Cardiac muscle cell (in vitro differentiated cells and primary cell): ENCODE measurements around the gene GDPD5. TPM values are rescaled to one million over a fixed set of nuclear protein-coding genes. Genes with fewer than 3 reads are reported as not detected.

Experiments used
- DNase-seq, 2 donors: peaks; one replicate each; pipeline versions ENCODE4 v3.0.0 to v3.0.0-alpha.2; 2010 to 2017; ENCODE audit warnings: low read depth in 1 of 2, low spot score in 1 of 2
- H3K27ac ChIP-seq: fragments of 200-600 bp; sonication (generic); 2 replicates; pipeline ENCODE4 v1.5.1; 2016
- H3K27me3 ChIP-seq: fragments of 200-600 bp; sonication (generic); 2 replicates; pipeline ENCODE4 v1.6.0; 2016; ENCODE audit warnings: control low read depth
- H3K36me3 ChIP-seq: fragments of 200-600 bp; sonication (generic); 2 replicates; pipeline ENCODE4 v1.5.1; 2016; ENCODE audit warnings: control low read depth
- H3K4me1 ChIP-seq: fragments of 200-600 bp; sonication (generic); 2 replicates; pipeline ENCODE4 v1.8.1; 2017; ENCODE audit warnings: low read depth, mild to moderate bottlenecking, mixed run types
- H3K4me3 ChIP-seq: fragments of 200-600 bp; sonication (generic); 2 replicates; pipeline ENCODE4 v1.5.1; 2016; ENCODE audit warnings: mild to moderate bottlenecking
- H3K9me3 ChIP-seq: fragments of 200-600 bp; sonication (generic); 2 replicates; pipeline ENCODE4 v1.5.1; 2017; ENCODE audit warnings: low read depth, mild to moderate bottlenecking, control low read depth
- polyA plus RNA-seq: library from polyadenylated mRNA; unstranded; fragments of >200 nt; fragmentation: Nextera tagmentation; extraction: Ambion mirVana; gene quantifications from 2 replicates; pipeline ENCODE4 v1.2.1, GENCODE V29; 2016
- total RNA-seq: library from RNA; depleted of rRNA; stranded (reverse); fragments of >200 nt; gene quantifications from 2 replicates; pipeline ENCODE4 v1.2.3, GENCODE V29; 2016
- TF ChIP-seq, protein P1 (sequence below): IDR thresholded peaks from 2 replicates; pipeline ENCODE4 v1.5.1; 2012; ENCODE audit warnings: low read depth, mild to moderate bottlenecking, low read length

GDPD5 gene
- total and polyA plus RNA-seq, 2 experiments from 2014 or later: 6.6 to 19.4 TPM

DNA sequence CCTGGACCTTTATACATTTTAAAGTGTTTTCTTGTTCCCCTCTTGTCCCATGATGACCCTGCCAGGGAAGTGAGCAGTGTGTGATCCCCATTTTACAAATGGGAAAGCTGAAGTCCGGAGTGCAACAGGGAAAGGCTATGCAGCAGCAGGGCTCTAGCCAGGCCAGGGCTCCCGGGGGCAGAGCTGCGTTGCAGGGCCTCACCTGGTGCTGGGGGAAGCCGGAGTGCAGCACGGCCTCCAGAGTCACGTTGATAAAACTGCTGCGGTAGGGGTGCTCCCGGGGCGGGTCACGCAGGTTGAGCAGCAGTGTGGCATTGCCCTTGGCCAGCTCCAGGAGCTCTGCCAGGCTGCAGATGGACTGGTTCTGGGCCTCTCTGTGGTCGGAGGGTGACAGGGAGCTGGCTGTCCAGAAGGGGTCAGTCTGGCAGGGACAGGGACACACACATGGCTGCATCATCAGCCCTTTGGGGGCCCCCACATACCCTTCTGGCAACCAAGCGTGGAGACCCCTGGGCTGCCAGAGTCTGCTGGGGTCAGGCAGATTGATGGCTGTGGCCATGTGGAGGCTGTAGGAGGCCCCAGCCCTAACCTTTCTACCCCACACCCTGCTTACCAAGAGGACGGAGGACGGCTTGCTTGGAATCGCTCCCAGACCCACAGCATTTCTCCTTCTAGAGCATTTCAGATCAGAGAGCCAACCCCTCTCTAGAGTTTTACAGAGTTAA is 83.4 kb downstream of the GDPD5 start:
- H3K27me3 ChIP-seq: no peaks in the 10 kb centered on the region
- H3K27ac ChIP-seq: no peak overlapping the region
- H3K36me3 ChIP-seq: no peaks in the 10 kb centered on the region
- TF ChIP-seq, protein P1, sequence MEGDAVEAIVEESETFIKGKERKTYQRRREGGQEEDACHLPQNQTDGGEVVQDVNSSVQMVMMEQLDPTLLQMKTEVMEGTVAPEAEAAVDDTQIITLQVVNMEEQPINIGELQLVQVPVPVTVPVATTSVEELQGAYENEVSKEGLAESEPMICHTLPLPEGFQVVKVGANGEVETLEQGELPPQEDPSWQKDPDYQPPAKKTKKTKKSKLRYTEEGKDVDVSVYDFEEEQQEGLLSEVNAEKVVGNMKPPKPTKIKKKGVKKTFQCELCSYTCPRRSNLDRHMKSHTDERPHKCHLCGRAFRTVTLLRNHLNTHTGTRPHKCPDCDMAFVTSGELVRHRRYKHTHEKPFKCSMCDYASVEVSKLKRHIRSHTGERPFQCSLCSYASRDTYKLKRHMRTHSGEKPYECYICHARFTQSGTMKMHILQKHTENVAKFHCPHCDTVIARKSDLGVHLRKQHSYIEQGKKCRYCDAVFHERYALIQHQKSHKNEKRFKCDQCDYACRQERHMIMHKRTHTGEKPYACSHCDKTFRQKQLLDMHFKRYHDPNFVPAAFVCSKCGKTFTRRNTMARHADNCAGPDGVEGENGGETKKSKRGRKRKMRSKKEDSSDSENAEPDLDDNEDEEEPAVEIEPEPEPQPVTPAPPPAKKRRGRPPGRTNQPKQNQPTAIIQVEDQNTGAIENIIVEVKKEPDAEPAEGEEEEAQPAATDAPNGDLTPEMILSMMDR: no peak
- no peaks in the 10 kb centered on the region for H3K9me3 ChIP-seq
- no peak for DNase-seq
- H3K4me1 ChIP-seq: no peaks in the 10 kb centered on the region
- H3K4me3 ChIP-seq: no peak overlapping the region

DNA sequence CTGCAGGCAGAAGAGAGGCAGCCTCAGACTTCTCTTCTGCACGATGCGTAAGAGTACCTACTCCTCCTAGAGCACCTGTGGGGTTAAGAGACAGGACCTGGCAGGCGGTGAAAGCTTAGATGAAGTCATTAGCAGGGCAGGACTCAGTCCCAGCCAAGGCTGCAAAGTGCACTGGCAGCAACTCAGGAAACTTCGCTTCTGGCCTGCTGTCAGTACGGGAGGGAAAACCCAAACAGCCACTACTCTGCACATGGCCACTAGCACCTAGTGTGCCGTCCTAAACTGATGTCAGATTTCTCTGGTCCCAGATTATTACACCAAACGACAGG is 84.0 kb downstream of the GDPD5 start:
- Histone ChIP-seq H3K27me3 (no peaks in the 10 kb centered on the region), H3K4me3 (no peak overlapping the region), H3K4me1 (no peaks in the 10 kb centered on the region), H3K9me3 (no peaks in the 10 kb centered on the region), H3K27ac (no peak overlapping the region), H3K36me3 (no peaks in the 10 kb centered on the region)
- DNase-seq: no peak
- TF ChIP-seq, protein P1: no peak

DNA sequence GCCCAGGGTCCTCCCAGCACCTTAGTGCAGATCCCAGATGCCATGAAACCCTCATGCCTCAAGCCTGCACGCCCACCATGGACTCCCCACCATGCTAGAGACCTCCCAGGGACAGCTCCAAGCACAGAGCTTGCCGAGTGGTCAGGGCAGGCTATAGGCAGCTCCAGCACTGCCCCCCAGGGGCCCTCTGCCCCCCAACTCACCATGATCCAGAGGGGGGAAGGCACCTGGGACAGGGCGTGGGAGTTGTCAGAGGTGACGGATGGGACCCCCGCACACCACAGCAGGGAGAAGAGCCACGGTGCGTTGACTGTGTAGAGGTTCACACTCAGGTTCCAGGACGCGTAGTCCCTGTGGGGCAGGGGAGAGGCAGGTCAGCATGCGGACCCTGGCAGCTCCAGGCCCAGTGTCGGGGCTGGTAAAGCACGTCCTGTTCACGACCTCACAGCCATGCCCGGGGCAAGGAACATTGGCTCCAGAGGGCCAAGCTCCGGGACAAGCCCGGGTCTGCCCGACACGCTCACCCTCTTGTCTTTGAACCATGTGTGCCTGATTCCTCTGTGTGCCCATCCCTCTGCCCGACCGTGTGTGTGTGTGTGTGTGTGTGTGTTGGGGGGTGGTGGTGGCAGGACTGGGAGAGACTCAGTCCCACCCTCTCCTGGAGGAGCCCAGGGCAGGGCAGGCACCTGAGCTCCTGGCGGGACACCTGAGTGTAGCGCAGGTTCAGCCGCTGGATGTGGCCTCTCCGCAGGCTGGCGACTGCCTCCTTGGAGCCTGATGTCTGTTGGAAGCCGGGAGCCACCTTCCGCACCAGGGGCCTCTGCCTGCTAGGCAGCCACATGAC is 84.6 kb downstream of the GDPD5 start:
- TF ChIP-seq, protein P1: no peak
- Histone ChIP-seq H3K27me3 (no peaks in the 10 kb centered on the region), H3K9me3 (no peaks in the 10 kb centered on the region), H3K4me3 (no peak overlapping the region), H3K36me3 (no peaks in the 10 kb centered on the region), H3K27ac (no peak overlapping the region), H3K4me1 (no peaks in the 10 kb centered on the region)
- DNase-seq: no peak

DNA sequence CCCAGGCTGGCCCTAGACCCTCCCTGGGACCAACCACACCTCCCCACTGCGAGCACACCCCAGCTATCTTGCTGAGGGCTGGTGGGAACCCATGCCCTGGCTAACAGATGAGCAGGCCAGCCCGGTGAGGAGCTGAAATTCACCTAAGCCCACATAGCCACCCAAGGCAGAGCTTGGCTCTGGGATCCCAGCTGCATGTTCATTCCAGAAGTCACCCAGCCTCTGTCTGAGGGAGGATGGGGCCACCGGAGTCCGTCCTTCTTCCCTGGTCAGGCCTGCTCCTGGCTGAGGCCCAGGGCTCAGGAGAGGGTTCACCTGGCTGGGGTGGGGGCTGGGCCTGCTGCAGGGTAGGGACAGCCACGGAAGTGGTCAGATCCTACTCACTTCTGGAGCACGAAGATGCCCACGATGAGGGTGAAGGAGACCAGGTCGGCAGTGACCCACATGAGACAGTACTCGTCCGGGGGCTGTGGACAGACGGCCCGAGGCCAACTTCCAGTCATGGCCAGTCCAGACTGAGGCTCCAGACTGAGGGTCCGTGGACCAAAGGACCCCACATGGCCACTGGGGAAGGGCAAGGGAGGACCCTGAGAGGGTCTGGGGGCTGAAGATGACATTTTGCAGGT is 86.1 kb downstream of the GDPD5 start:
- Histone ChIP-seq H3K36me3 (no peaks in the 10 kb centered on the region), H3K9me3 (no peaks in the 10 kb centered on the region), H3K4me1 (no peaks in the 10 kb centered on the region), H3K27me3 (no peaks in the 10 kb centered on the region), H3K27ac (no peak overlapping the region), H3K4me3 (no peak overlapping the region)
- DNase-seq: no peak
- TF ChIP-seq, protein P1: no peak

DNA sequence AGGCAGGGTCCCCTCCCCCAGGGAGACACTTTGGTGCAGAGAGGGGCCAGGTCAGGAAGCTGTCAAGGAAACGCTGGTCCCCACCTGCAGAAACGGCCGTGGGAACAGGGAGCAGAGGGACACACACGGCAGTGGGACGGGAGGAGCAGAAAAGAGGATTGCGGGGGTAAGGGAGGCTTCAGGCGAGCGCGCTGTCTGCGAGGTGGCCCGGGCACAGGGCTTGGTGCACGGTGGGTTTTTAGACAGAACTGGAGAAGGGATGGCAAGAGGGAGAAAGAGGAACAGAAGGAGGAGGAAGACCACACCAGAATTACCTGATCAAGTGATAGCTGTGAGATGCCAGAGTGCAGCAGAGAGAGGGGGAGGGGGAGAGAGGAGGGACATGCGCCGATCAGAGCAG is 86.7 kb downstream of the GDPD5 start:
- H3K36me3 ChIP-seq: no peaks in the 10 kb centered on the region
- H3K27me3 ChIP-seq: peaks cover 3% of the 10 kb centered on the region
- no peak overlapping the region for H3K4me3 ChIP-seq
- no peaks in the 10 kb centered on the region for H3K9me3 ChIP-seq
- TF ChIP-seq, protein P1: no peak
- H3K27ac ChIP-seq: no peak overlapping the region
- no peaks in the 10 kb centered on the region for H3K4me1 ChIP-seq
- DNase-seq: no peak
